Measurements from ENCODE around the gene HMX1.

The HMX1 gene

DNA sequence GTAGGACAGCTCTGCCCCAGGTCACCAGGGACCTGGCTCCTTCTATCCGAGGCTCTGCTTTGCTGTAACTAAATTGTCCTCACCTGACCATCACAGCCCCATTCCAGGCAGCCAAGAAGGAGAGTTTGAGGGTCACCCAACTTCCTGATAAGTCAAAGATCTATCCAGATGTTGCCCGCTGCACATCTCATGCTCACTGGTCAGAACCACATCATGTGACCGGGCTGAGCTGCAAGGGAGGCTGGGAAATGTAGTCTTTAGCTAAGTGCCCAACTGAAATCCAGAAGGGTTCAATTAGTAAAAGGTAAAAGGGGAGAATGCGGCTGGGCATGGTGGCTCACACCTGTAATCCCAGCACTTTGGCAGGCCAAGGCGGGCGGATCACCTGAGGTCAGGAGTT, 18.4 kb downstream of the HMX1 start:
- no peak overlapping the region for H3K4me3 ChIP-seq (ENCODE audit: low read length)
- no peak for DNase-seq (ENCODE audit: low read depth)
- TF ChIP-seq, protein P1, sequence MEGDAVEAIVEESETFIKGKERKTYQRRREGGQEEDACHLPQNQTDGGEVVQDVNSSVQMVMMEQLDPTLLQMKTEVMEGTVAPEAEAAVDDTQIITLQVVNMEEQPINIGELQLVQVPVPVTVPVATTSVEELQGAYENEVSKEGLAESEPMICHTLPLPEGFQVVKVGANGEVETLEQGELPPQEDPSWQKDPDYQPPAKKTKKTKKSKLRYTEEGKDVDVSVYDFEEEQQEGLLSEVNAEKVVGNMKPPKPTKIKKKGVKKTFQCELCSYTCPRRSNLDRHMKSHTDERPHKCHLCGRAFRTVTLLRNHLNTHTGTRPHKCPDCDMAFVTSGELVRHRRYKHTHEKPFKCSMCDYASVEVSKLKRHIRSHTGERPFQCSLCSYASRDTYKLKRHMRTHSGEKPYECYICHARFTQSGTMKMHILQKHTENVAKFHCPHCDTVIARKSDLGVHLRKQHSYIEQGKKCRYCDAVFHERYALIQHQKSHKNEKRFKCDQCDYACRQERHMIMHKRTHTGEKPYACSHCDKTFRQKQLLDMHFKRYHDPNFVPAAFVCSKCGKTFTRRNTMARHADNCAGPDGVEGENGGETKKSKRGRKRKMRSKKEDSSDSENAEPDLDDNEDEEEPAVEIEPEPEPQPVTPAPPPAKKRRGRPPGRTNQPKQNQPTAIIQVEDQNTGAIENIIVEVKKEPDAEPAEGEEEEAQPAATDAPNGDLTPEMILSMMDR (conservative IDR thresholded peaks at IDR 0.05; ENCODE audit: low read depth, low read length) = no peak

DNA sequence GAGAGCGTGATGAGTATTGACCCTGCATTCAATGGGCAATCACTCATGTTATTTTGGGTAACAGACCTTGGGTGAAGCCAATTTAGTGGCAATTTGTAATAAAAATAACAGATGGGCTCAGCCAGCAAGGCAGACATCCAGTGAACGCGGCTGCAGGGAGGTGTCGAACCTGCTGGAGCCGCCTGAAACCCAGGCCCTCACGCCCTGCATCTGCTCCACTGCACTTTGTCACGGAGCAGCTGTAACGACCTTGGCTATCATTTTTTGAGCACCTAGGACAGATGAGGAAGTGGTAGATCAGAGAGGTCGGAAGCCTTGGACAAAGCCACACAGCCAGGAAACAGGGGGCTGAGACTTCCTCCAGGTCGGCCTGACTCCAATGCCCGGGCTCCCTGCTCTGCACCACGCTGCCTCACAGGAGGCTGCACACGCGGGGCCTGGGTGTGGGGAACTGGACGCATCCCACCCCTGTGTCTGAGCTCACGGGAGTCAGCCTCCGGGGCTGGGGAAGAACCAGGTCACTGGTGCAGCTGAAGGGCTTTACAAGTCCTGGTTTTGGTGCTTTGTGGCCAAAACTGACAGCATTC, 19.4 kb downstream of the HMX1 start:
- H3K4me3 ChIP-seq (ENCODE audit: low read length) = no peak overlapping the region
- no peak for DNase-seq (ENCODE audit: low read depth)
- TF ChIP-seq, protein P1 (conservative IDR thresholded peaks at IDR 0.05; ENCODE audit: low read depth, low read length) = no peak

DNA sequence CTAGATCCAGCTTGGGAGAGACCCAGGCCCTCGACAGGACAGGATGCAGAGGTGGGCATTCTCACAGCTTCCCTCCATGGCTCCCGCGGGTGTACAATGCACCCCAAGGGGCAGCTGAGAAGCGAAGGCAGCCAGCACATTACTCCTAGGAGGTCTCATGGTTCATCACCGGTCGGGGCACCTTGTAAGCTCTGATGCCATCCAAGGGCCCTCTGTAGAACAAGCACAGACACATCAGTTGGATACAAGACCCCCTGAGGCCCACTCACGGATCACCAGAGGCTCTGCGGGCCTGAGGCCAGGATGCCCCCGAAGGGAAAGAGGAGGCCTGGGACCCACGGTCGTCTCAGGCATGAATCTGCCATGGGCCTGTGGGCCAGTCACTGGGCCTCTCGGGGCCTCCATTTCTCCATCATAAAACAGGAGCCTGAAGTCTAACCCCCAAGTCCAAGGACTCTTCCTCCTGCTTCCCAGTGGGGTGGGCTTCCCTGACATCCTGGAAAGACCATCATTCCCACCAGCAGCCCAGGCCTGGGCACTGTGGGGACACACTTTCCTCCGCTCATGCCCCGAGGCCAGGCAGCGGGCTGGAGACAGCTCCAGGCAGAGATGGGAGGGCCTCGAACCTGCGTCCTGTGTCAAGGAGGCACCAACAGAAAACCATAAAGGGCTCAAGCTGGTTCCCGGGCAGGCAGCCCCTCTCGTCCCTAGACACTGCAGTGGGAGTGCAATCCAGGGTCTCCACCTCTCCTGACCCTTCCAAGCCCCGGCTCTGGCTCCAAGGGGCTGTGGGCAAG, 20.1 kb downstream of the HMX1 start:
- no peak overlapping the region for H3K4me3 ChIP-seq (ENCODE audit: low read length)
- DNase-seq (ENCODE audit: low read depth) = no peak
- TF ChIP-seq, protein P1 (conservative IDR thresholded peaks at IDR 0.05; ENCODE audit: low read depth, low read length) = no peak

DNA sequence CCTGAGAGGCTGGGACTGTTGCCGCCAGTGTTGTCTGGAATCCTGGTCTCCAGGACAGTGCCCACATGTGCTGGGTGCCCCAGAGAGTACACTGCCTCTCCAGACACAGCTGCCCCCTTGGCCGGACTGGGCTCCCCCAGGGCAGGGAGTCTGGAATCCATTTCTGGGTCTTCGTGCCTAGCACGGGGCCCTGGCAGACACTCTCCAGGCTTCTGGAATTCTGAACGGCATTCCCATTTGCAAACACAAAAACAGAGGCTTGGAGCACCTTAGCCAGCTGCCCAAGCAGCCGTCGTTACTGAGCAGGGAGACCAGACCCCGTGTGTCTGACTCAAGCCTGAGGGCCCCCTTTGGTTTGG, 20.8 kb downstream of the HMX1 start:
- H3K4me3 ChIP-seq (ENCODE audit: low read length) = no peak overlapping the region
- TF ChIP-seq, protein P1 (conservative IDR thresholded peaks at IDR 0.05; ENCODE audit: low read depth, low read length) = no peak
- DNase-seq (ENCODE audit: low read depth) = no peak

DNA sequence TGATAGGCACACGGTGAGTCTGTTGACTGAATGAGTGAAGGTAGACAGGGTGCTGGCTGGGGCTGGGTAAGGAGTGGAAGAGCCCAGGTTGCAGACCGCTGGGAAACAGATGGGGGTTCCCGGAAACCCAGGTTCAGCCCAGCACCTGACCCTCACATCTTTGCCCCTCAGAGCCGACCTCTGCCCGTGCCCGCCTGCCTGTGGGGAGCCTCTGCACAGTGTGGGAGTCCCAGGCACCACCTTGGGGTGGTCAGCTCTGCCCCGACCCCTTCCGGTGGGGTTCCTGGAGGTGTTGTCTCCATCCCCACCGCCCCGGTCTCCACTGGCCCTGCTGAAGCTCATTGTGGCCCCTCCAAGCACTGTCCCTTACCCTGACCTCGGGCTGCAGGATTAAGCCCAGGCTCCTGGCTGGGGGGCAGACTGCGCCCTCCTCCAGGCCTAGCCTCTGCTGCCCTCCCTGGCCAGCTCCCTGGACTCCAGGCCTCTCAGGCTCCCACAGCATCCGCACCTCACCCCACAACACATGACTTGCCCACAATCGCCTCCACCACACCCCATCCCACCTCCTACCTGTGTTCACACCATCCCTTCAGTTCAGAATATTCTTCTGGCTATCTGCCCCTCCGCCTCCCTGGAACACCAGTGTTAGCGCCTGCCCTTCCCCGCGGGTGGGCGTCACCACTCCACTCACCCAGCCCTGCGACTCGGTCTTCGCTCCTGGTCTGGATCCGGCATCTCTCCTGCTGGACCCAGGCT, 21.4 kb downstream of the HMX1 start:
- no peak overlapping the region for H3K4me3 ChIP-seq (ENCODE audit: low read length)
- DNase-seq (ENCODE audit: low read depth) = no peak
- TF ChIP-seq, protein P1 (conservative IDR thresholded peaks at IDR 0.05; ENCODE audit: low read depth, low read length) = no peak

DNA sequence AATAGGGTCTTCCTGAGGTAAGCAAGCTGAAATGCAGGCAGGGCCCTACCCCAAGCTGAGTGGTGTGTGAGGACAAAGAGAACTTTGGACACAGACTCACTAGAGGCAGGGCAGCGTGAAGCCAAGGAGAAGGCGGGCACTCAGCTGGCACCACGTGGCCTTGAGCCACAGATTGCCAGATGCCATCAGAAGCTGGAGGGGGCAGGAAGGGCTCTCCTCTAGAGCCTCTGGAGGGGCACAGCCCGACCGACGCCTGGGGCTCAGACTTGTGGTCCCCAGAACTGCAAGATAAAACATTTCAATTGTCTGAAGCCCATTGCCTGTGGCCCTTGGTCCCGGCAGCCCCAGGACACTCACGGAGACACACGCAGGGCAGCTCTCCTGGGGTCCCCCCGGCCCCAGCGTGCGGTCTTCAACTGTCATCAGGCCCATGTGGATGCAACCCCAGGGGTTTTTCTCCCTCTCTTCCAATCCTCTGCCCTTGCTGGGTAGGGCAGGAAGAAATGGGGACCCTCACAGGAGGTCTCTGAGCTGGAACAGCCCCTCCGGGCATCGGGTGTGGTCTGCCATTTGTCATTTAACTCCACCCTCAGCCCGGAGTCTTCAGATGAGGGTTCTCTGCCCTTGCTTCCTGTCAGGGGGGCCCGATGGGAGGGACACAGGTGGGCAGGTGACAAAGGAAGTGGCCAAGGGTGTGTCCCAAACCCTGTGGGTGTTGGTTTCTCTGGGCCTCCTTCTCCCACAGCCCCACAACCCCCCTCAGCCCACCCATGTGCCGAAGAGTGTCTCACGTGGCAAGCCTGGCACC, 22.2 kb downstream of the HMX1 start:
- DNase-seq (ENCODE audit: low read depth) = no peak
- TF ChIP-seq, protein P1 (conservative IDR thresholded peaks at IDR 0.05; ENCODE audit: low read depth, low read length) = no peak
- H3K4me3 ChIP-seq (ENCODE audit: low read length) = no peak overlapping the region

Measured in retinal pigment epithelial cell (primary cell).